IMR-90 (cell line): ENCODE results near the gene IL12A. TPM values are rescaled to one million over a fixed set of nuclear protein-coding genes. Genes with fewer than 3 reads are reported as not detected.

Experiments
- ATAC-seq: fragments of 200-7000 bp; cut with Tn5 transposase; 2 replicates; pipeline ENCODE4 v1.9.1; 2020; ENCODE audit warnings: low read depth, mild to moderate bottlenecking, moderate library complexity
- BruUV-seq: library from RNA; stranded (reverse); fragments of 400-500 nt; replicated peaks from 2 replicates; lab custom pipeline; 2021; lab: Mats Ljungman, UMichigan
- CTCF ChIA-PET: fragments of 300-600 bp; formaldehyde crosslinking; extraction: SDS; loops from one replicate; lab custom pipeline; 2021; ENCODE audit warnings: antibody characterized with exemption; lab: Yijun Ruan, JAX
- POLR2A ChIA-PET: fragments of 300-600 bp; sonication (Branson Sonifier 250); formaldehyde crosslinking; loops from one replicate; lab custom pipeline; 2022; ENCODE audit warnings: antibody characterized with exemption; ENCODE audit not compliant: unreplicated experiment; lab: Charles Lee
- DNase-seq: peaks from one replicate; pipeline ENCODE4 v3.0.0; 2013
- H2AFZ ChIP-seq: replicated peaks from 2 replicates; pipeline ENCODE3; 2013; ENCODE audit warnings: low read length, mild to moderate bottlenecking; ENCODE audit not compliant: poor library complexity
- H2AK5ac ChIP-seq: 2 replicates; pipeline ENCODE4 v1.6.1; 2013; ENCODE audit warnings: low read depth, low read length, inconsistent platforms
- H2AK9ac ChIP-seq: replicated peaks from 2 replicates; pipeline ENCODE3; 2013; ENCODE audit warnings: mild to moderate bottlenecking, low read depth, low read length, moderate library complexity; ENCODE audit not compliant: poor library complexity
- H2BK120ac ChIP-seq: 2 replicates; pipeline ENCODE4 v1.6.1; 2013; ENCODE audit warnings: low read depth, low read length, inconsistent platforms
- H2BK15ac ChIP-seq: 3 replicates; pipeline ENCODE4 v1.6.1; 2013; ENCODE audit warnings: low read depth, low read length, inconsistent platforms
- H2BK20ac ChIP-seq: 2 replicates; pipeline ENCODE4 v1.6.1; 2013; ENCODE audit warnings: low read depth, mild to moderate bottlenecking, inconsistent platforms, low read length, moderate library complexity
- H2BK5ac ChIP-seq: 2 replicates; pipeline ENCODE4 v1.6.1; 2013; ENCODE audit warnings: mild to moderate bottlenecking, low read depth, low read length, inconsistent platforms; ENCODE audit not compliant: poor library complexity, severe bottlenecking
- H3K14ac ChIP-seq: replicated peaks from 2 replicates; pipeline ENCODE4 v1.6.1; 2013; ENCODE audit warnings: low read depth, low read length, inconsistent platforms
- H3K18ac ChIP-seq: 2 replicates; pipeline ENCODE4 v1.6.1; 2013; ENCODE audit warnings: low read depth, low read length, control low read depth
- H3K23ac ChIP-seq: 2 replicates; pipeline ENCODE4 v1.6.1; 2013; ENCODE audit warnings: low read depth, low read length, inconsistent platforms
- H3K27ac ChIP-seq: 2 replicates; pipeline ENCODE4 v1.5.1; 2013; ENCODE audit warnings: mild to moderate bottlenecking, control low read depth, low read length; ENCODE audit not compliant: insufficient read depth
- H3K27me3 ChIP-seq: 2 replicates; pipeline ENCODE4 v1.6.1; 2013; ENCODE audit warnings: low read length; ENCODE audit not compliant: control insufficient read depth, insufficient read depth
- H3K36me3 ChIP-seq: 2 replicates; pipeline ENCODE4 v1.6.1; 2013; ENCODE audit warnings: low read length, mixed read lengths; ENCODE audit not compliant: control insufficient read depth, insufficient read depth
- H3K4ac ChIP-seq: 2 replicates; pipeline ENCODE4 v1.6.1; 2013; ENCODE audit warnings: low read depth, low read length, inconsistent platforms
- H3K4me1 ChIP-seq: 2 replicates; pipeline ENCODE4 v1.6.1; 2013; ENCODE audit warnings: low read length, mixed read lengths; ENCODE audit not compliant: control insufficient read depth, insufficient read depth
- H3K4me2 ChIP-seq: 2 replicates; pipeline ENCODE4 v1.6.1; 2013; ENCODE audit warnings: low read depth, mild to moderate bottlenecking, control low read depth, low read length, moderate library complexity
- H3K4me3 ChIP-seq: 2 replicates; pipeline ENCODE4 v1.5.1; 2013; ENCODE audit warnings: low read depth, mild to moderate bottlenecking, control low read depth, low read length, moderate library complexity; ENCODE audit not compliant: insufficient read depth
- H3K56ac ChIP-seq: 2 replicates; pipeline ENCODE4 v1.6.1; 2013; ENCODE audit warnings: low read length, inconsistent platforms; ENCODE audit not compliant: insufficient read depth; ENCODE audit errors: extremely low read depth
- H3K79me1 ChIP-seq, 2 experiments: 2 replicates each; pipeline ENCODE4 v1.6.1; 2013; ENCODE audit warnings: low read length in 2 of 2, inconsistent platforms in 1 of 2, low read depth in 1 of 2
- H3K9ac ChIP-seq: 2 replicates; pipeline ENCODE4 v1.6.1; 2013; ENCODE audit warnings: low read depth, low read length, control low read depth
- H3K9me1 ChIP-seq: 2 replicates; pipeline ENCODE4 v1.6.1; 2013; ENCODE audit warnings: low read length, inconsistent platforms; ENCODE audit not compliant: insufficient read depth
- H3K9me3 ChIP-seq: 2 replicates; pipeline ENCODE4 v1.6.1; 2013; ENCODE audit warnings: low read length; ENCODE audit not compliant: control insufficient read depth, insufficient read depth
- H4K20me1 ChIP-seq: 2 replicates; pipeline ENCODE4 v1.6.1; 2013; ENCODE audit warnings: low read length, inconsistent platforms; ENCODE audit not compliant: insufficient read depth
- H4K5ac ChIP-seq: 2 replicates; pipeline ENCODE4 v1.6.1; 2013; ENCODE audit warnings: mild to moderate bottlenecking, low read depth, low read length, control low read depth
- H4K8ac ChIP-seq, 2 experiments: 2 replicates each; pipeline ENCODE4 v1.6.1; 2013; ENCODE audit warnings: low read depth in 2 of 2, low read length in 2 of 2, control low read depth in 1 of 2, inconsistent platforms in 1 of 2
- H4K91ac ChIP-seq: 2 replicates; pipeline ENCODE4 v1.6.1; 2013; ENCODE audit warnings: low read depth, low read length, inconsistent platforms; ENCODE audit not compliant: insufficient read depth
- BHLHE40 ChIP-seq: fragments of 150-350 bp; IDR thresholded peaks from 2 replicates; pipeline ENCODE4 v1.6.1; 2016; ENCODE audit warnings: mild to moderate bottlenecking, low read depth, low read length
- CEBPB ChIP-seq: IDR thresholded peaks from 2 replicates; pipeline ENCODE4 v1.6.1; 2012; ENCODE audit warnings: low read depth, low read length, improper control_type of control experiment
- CHD1 ChIP-seq: IDR thresholded peaks from 2 replicates; pipeline ENCODE4 v1.6.1; 2012; ENCODE audit warnings: low read depth, low read length, improper control_type of control experiment
- FOS ChIP-seq: fragments of 150-350 bp; IDR thresholded peaks from 2 replicates; pipeline ENCODE4 v1.6.1; 2016; ENCODE audit warnings: low read depth, low read length
- MAFK ChIP-seq: IDR thresholded peaks from 2 replicates; pipeline ENCODE4 v1.6.1; 2012; ENCODE audit warnings: low read depth, low read length, improper control_type of control experiment
- MAZ ChIP-seq: IDR thresholded peaks from 2 replicates; pipeline ENCODE4 v1.6.1; 2012; ENCODE audit warnings: low read depth, mild to moderate bottlenecking, low read length, improper control_type of control experiment, moderate library complexity, borderline replicate concordance
- MXI1 ChIP-seq: IDR thresholded peaks from 2 replicates; pipeline ENCODE4 v1.6.1; 2012; ENCODE audit warnings: low read depth, mild to moderate bottlenecking, low read length, moderate library complexity, borderline replicate concordance
- NFE2L2 ChIP-seq: fragments of 150-350 bp; IDR thresholded peaks from 2 replicates; pipeline ENCODE4 v1.6.1; 2016; ENCODE audit warnings: low read depth, mild to moderate bottlenecking, low read length
- POLR2A ChIP-seq: IDR thresholded peaks from 2 replicates; pipeline ENCODE4 v1.6.1; 2012; ENCODE audit warnings: mild to moderate bottlenecking, low read depth, low read length
- RAD21 ChIP-seq: IDR thresholded peaks from 2 replicates; pipeline ENCODE4 v1.6.1; 2012; ENCODE audit warnings: low read length, improper control_type of control experiment
- RCOR1 ChIP-seq: IDR thresholded peaks from 2 replicates; pipeline ENCODE4 v1.6.1; 2012; ENCODE audit warnings: mild to moderate bottlenecking, low read length, improper control_type of control experiment; ENCODE audit not compliant: insufficient replicate concordance
- RFX5 ChIP-seq: IDR thresholded peaks from 2 replicates; pipeline ENCODE4 v1.8.0; 2012; ENCODE audit warnings: low read depth, mild to moderate bottlenecking, low read length, moderate library complexity
- SMC3 ChIP-seq: fragments of 150-350 bp; IDR thresholded peaks from 2 replicates; pipeline ENCODE4 v1.6.1; 2016; ENCODE audit warnings: low read depth, mild to moderate bottlenecking, antibody characterized with exemption, low read length, moderate library complexity
- WGBS, 2 experiments: methylation state at CpG; one replicate each; pipeline versions ENCODE4 v1.1.5 to v1.1.7; 2013; ENCODE audit warnings: missing lambda C conversion rate in 2 of 2; ENCODE audit not compliant: insufficient read length in 1 of 2; ENCODE audit errors: extremely low coverage in 2 of 2; 5-methylcytosine and 5-hydroxymethylcytosine counted together
- dilution Hi-C: fragments of 300-500 bp; cut with HindIII; formaldehyde crosslinking; loops from one replicate; pipeline ENCODE4 v1.14.3; 2018; ENCODE audit warnings: low sequenced_read_pairs; ENCODE audit not compliant: unreplicated experiment
- in situ Hi-C: fragments of 300-500 bp; cut with MboI; formaldehyde crosslinking; loops from 3 replicates; pipeline ENCODE4 v1.14.3; 2019; ENCODE audit warnings: low sequenced_read_pairs, inconsistent platforms, mixed read lengths
- intact Hi-C: fragments of 100-400 bp; cut with micrococcal nuclease; formaldehyde crosslinking; loops from 2 replicates; pipeline ENCODE4 v1.10.0; 2022
- polyA plus RNA-seq, 3 experiments: library from polyadenylated mRNA; depleted of rRNA; stranded (reverse); fragments of >200 nt; gene quantifications; 2 replicates each; pipeline ENCODE4 v1.2.3, GENCODE V29; 2012; ENCODE audit warnings: low replicate concordance in 1 of 3
- total RNA-seq: library from RNA; depleted of rRNA; stranded (reverse); fragments of >200 nt; gene quantifications from 2 replicates; pipeline ENCODE4 v1.2.3, GENCODE V29; 2012
- TF ChIP-seq, protein P1 (sequence below): fragments of 150-350 bp; IDR thresholded peaks from 2 replicates; pipeline ENCODE4 v1.6.1; 2017; ENCODE audit warnings: mild to moderate bottlenecking, antibody characterized with exemption, low read length, low read depth
- TF ChIP-seq, protein P2 (sequence below): fragments of 150-350 bp; IDR thresholded peaks from 2 replicates; pipeline ENCODE4 v1.6.1; 2016; ENCODE audit warnings: low read depth, mild to moderate bottlenecking, low read length, moderate library complexity, borderline replicate concordance
- TF ChIP-seq, protein P3 (sequence below): conservative IDR thresholded peaks from 2 replicates; pipeline ENCODE4 v1.5.1; 2012; ENCODE audit warnings: mild to moderate bottlenecking, low read depth, low read length, improper control_type of control experiment

IL12A gene
- total and polyA plus RNA-seq, 2 of the 4 experiments (the other 2 are of a cell fraction): 0.90 to 2.9 TPM

DNA sequence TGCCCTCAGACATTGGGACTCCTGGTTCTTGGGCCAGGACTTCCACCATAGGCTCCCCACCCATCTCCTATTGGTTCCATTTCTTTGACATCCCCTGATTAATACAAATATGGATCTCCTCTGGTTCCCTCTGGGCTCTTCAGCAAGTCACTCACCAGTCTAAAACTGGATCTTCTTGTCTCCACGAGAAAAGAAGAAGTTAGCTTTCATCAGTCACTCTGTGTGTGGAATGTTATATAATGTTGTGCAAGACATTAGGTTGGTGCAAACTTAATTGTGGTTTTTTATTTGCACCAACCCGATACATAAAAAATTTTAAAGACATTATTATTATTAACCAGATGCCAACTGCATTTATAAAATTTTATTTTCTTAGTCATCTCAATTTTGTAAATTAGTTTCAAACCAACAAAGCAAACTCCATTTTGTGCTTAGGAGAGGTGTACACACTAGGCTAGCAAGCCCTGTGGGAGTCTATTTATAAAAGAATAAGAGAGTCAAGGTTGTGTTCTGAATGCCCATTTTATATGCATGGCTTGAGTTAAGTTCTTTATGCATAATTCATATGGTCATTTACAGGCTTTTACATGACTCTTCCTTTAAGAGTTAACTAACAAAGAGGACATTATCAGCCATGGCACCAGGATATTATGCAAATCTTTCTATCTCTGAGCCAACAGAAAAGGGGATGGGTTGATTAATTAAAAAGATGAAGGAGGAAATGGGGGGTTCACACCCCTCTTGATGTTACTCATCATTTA, 35.1 kb upstream of the IL12A start:
- H2BK15ac ChIP-seq: no peak overlapping the region
- H2BK120ac ChIP-seq: no peak overlapping the region
- H2BK20ac ChIP-seq: no peak overlapping the region
- H3K79me1 ChIP-seq: no peaks in the 10 kb centered on the region
- H3K9ac ChIP-seq: no peak overlapping the region
- H2BK5ac ChIP-seq: no peak overlapping the region
- H3K27me3 ChIP-seq: no peaks in the 10 kb centered on the region
- no peak overlapping the region for H2AK9ac ChIP-seq
- H4K8ac ChIP-seq: no peak overlapping the region
- no peak overlapping the region for H3K4ac ChIP-seq
- H3K23ac ChIP-seq: no peak overlapping the region
- dilution Hi-C loops (no loop called here), in situ Hi-C loops (no loop called here), intact Hi-C loops (no loop called here)
- no peak overlapping the region for H3K56ac ChIP-seq
- no TSS peak for BruUV-seq
- H3K4me3 ChIP-seq: no peak overlapping the region
- no CpG with 5 or more reads among the region's 2 CpGs for WGBS, 2 experiments
- H3K9me3 ChIP-seq: no peaks in the 10 kb centered on the region
- no peak for DNase-seq
- peaks cover 2% of the 10 kb centered on the region; the same call in 1 of the 2 replicates for H3K9me1 ChIP-seq
- H3K36me3 ChIP-seq: no peaks in the 10 kb centered on the region
- H4K20me1 ChIP-seq: no peaks in the 10 kb centered on the region
- H2AK5ac ChIP-seq: no peak overlapping the region
- H3K14ac ChIP-seq: no peak overlapping the region
- no peak overlapping the region for H3K4me2 ChIP-seq
- no peak for TF ChIP-seq RAD21
- TF ChIP-seq MXI1: no peak
- TF ChIP-seq POLR2A: no peak
- TF ChIP-seq, protein P1, sequence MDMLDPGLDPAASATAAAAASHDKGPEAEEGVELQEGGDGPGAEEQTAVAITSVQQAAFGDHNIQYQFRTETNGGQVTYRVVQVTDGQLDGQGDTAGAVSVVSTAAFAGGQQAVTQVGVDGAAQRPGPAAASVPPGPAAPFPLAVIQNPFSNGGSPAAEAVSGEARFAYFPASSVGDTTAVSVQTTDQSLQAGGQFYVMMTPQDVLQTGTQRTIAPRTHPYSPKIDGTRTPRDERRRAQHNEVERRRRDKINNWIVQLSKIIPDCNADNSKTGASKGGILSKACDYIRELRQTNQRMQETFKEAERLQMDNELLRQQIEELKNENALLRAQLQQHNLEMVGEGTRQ: no peak
- TF ChIP-seq CEBPB: no peak
- TF ChIP-seq RCOR1: no peak
- TF ChIP-seq MAZ: no peak
- TF ChIP-seq, protein P2, sequence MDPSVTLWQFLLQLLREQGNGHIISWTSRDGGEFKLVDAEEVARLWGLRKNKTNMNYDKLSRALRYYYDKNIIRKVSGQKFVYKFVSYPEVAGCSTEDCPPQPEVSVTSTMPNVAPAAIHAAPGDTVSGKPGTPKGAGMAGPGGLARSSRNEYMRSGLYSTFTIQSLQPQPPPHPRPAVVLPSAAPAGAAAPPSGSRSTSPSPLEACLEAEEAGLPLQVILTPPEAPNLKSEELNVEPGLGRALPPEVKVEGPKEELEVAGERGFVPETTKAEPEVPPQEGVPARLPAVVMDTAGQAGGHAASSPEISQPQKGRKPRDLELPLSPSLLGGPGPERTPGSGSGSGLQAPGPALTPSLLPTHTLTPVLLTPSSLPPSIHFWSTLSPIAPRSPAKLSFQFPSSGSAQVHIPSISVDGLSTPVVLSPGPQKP: no peak
- TF ChIP-seq FOS: no peak
- no peak for TF ChIP-seq RFX5
- TF ChIP-seq, protein P3, sequence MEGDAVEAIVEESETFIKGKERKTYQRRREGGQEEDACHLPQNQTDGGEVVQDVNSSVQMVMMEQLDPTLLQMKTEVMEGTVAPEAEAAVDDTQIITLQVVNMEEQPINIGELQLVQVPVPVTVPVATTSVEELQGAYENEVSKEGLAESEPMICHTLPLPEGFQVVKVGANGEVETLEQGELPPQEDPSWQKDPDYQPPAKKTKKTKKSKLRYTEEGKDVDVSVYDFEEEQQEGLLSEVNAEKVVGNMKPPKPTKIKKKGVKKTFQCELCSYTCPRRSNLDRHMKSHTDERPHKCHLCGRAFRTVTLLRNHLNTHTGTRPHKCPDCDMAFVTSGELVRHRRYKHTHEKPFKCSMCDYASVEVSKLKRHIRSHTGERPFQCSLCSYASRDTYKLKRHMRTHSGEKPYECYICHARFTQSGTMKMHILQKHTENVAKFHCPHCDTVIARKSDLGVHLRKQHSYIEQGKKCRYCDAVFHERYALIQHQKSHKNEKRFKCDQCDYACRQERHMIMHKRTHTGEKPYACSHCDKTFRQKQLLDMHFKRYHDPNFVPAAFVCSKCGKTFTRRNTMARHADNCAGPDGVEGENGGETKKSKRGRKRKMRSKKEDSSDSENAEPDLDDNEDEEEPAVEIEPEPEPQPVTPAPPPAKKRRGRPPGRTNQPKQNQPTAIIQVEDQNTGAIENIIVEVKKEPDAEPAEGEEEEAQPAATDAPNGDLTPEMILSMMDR: no peak
- no peak for TF ChIP-seq SMC3
- TF ChIP-seq MAFK: no peak
- no peak for TF ChIP-seq BHLHE40
- TF ChIP-seq CHD1: no peak
- no peak for TF ChIP-seq NFE2L2
- no peak overlapping the region for H3K27ac ChIP-seq
- H4K5ac ChIP-seq: no peak overlapping the region
- H3K4me1 ChIP-seq: peaks cover 2% of the 10 kb centered on the region; the same call in 1 of the 2 replicates
- CTCF ChIA-PET: no interaction called here
- no peak overlapping the region for H2AFZ ChIP-seq
- H4K91ac ChIP-seq: no peak overlapping the region
- POLR2A ChIA-PET: no interaction called here
- ATAC-seq: no peak
- H3K18ac ChIP-seq: no peak overlapping the region
